GM12865 (cell line): ENCODE data around the gene ACOT7.

Experiments
- DNase-seq: peaks from one replicate; pipeline ENCODE4 v3.0.0; 2010; ENCODE audit warnings: low read depth
- H3K4me3 ChIP-seq: 2 replicates; pipeline ENCODE4 v1.5.1; 2011; ENCODE audit warnings: mild to moderate bottlenecking, low read depth, low read length, control low read depth
- CTCF ChIP-seq: IDR thresholded peaks from 2 replicates; pipeline ENCODE4 v1.5.1; 2011; ENCODE audit warnings: low read length, control low read depth, low read depth, inconsistent platforms; ENCODE audit not compliant: insufficient read depth; ENCODE audit errors: missing control alignments

The ACOT7 gene

DNA sequence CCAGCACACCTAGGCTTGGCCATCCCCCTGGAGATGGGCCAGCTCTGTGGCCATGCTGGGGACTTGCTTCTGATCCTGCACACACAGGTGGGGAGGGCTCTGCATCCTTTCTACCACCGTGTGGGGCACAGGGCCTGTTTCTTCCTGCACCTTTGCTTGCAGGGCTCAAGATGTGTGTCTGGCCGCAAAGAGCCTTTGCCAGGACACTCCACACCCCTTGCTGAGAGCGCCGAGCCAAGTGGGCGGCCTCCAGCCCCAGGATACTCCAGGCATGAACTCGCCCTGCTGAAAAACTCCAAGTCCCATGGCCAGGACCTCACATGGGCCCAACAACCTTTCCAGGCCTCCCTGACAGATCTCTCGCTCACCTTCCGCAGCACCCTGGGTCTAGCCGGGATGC, 121.1 kb downstream of the ACOT7 start:
- DNase-seq, result no peak
- no peak overlapping the region for H3K4me3 ChIP-seq
- no peak for TF ChIP-seq CTCF

GRCh38 chr1:6271554-6271953, 122.0 kb downstream of the ACOT7 start:
- no peak overlapping the region for H3K4me3 ChIP-seq
- DNase-seq, result no peak
- no peak for TF ChIP-seq CTCF

DNA sequence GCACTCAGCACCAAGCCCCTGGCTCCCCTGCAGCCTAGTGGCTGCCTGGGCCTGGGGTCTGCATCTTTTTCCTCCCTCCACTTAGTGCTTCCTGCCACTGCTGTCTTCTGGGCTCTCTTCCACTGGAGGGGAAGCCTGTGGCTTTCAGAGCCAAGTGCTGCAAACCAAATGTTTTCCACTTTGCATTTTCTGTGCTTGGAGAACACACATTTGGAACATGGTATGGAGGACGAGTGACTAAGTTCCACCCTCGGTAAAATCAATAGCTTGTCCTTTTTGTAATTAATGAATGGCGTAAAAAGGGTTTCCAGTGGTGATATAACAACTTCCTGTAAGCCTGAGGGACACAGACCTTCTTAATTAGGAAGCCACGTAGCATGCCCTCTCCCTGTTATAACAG, 122.6 kb downstream of the ACOT7 start:
- DNase-seq, result no peak
- no peak overlapping the region for H3K4me3 ChIP-seq
- no peak for TF ChIP-seq CTCF

DNA sequence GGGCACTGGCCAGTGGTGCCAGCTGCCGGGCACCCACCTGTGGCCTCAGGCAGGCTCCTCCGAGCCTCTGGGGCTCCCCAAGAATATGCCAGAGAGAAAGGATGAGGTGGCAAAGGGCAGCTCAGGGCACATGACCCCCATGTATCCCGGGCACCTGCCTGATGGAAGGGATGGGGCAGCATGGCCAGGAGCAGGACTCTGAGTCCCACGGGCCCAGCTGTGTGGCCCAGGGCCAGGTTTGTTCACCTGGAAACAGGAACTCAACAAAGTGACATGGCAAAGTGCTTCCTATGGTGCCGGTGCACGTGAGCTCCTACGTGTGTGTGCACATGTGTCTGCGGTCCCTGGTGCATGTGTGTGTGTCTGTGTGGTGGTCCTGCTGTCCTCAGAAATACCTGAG, 123.2 kb downstream of the ACOT7 start:
- no peak for DNase-seq
- no peak overlapping the region for H3K4me3 ChIP-seq
- no peak for TF ChIP-seq CTCF

- no peak for DNase-seq
- no peak overlapping the region for H3K4me3 ChIP-seq
- TF ChIP-seq CTCF, result no peak
Measured at GRCh38 chr1:6269720-6270400, 123.7 kb downstream of the ACOT7 start.

- DNase-seq, result no peak
- no peak overlapping the region for H3K4me3 ChIP-seq
- TF ChIP-seq CTCF, result no peak
Measured at GRCh38 chr1:6269296-6269695, 124.3 kb downstream of the ACOT7 start.

DNA sequence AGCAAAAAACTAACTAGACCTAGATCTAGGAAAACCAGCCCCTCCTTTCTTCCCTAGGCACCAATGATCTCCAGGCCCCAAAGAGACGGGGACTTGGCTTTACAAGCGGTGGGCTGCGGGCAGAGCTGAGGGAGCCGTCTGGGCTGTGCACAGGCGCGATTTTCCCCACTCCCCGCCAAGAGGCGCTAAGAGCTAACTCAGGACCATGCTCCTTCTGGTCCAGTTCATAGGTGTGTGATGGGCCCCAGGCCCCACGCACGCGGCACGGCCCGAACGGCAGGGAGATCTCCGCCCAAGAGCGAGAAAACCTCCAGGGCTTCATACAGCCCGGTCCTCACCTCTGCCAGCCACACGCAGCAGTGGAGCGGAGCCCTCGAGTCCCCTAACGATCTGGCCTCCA, 125.2 kb downstream of the ACOT7 start:
- no peak overlapping the region for H3K4me3 ChIP-seq
- DNase-seq, result no peak
- no peak for TF ChIP-seq CTCF
